SK-N-SH (cell line): Measurements from ENCODE around the gene BABAM2. TPM values are rescaled to one million over a fixed set of nuclear protein-coding genes. Genes with fewer than 3 reads are reported as not detected.

ENCODE experiments used
- CTCF ChIA-PET: fragments of 300-600, 350-600 bp; formaldehyde crosslinking; extraction: SDS; loops from one replicate; lab custom pipeline; 2021; lab: Yijun Ruan, JAX
- POLR2A ChIA-PET: fragments of 350-600 bp; sonication (Branson Sonifier 250); formaldehyde crosslinking; extraction: SDS; loops from one replicate; lab custom pipeline; 2020; ENCODE audit warnings: antibody characterized with exemption, inconsistent platforms; lab: Yijun Ruan, JAX
- DNase-seq: peaks from one replicate; pipeline ENCODE4 v3.0.0; 2012
- H2AFZ ChIP-seq: fragments of 200-600 bp; sonication (generic); 2 replicates; pipeline ENCODE4 v1.8.1; 2016; ENCODE audit warnings: antibody characterized with exemption, mild to moderate bottlenecking, low read depth
- H3F3A ChIP-seq: fragments of 200-600 bp; sonication (generic); replicated peaks from 2 replicates; pipeline ENCODE3; 2016; ENCODE audit warnings: antibody characterized with exemption, mild to moderate bottlenecking; ENCODE audit not compliant: insufficient read depth
- H3K27ac ChIP-seq, 2 experiments: fragments of 200-500 bp in 1 of 2; fragments of 200-600 bp in 1 of 2; sonication (Bioruptor generic) in 1 of 2; sonication (generic), shearing (Covaris generic) in 1 of 2; 2 replicates each; pipeline versions ENCODE4 v1.5.1 to v1.6.1; 2014 to 2016; ENCODE audit warnings: low read depth in 2 of 2, inconsistent platforms in 1 of 2, low read length in 1 of 2, mild to moderate bottlenecking in 1 of 2, mixed read lengths in 1 of 2
- H3K27me3 ChIP-seq: fragments of 200-600 bp; sonication (generic), shearing (Covaris generic); 2 replicates; pipeline ENCODE4 v1.6.1; 2016; ENCODE audit warnings: mixed run types; ENCODE audit not compliant: insufficient read depth
- H3K36me3 ChIP-seq, 2 experiments: fragments of 200-500 bp in 1 of 2; fragments of 200-600 bp in 1 of 2; sonication (Bioruptor generic) in 1 of 2; sonication (generic) in 1 of 2; replicated peaks in 1 of 2; 2 replicates each; pipeline versions ENCODE3 to v1.5.1; 2014 to 2016; ENCODE audit warnings: low read length in 1 of 2, mild to moderate bottlenecking in 1 of 2; ENCODE audit not compliant: insufficient read depth in 2 of 2, control insufficient read depth in 1 of 2
- H3K4me1 ChIP-seq, 2 experiments: fragments of 200-500 bp in 1 of 2; fragments of 200-600 bp in 1 of 2; sonication (Bioruptor generic) in 1 of 2; sonication (generic), shearing (Covaris generic) in 1 of 2; 2 replicates each; pipeline versions ENCODE4 v1.5.1 to v1.6.1; 2014 to 2016; ENCODE audit warnings: low read depth in 1 of 2, low read length in 1 of 2, mixed run types in 1 of 2; ENCODE audit not compliant: insufficient read depth in 2 of 2, control insufficient read depth in 1 of 2
- H3K4me2 ChIP-seq: fragments of 200-600 bp; sonication (generic), shearing (Covaris generic); 2 replicates; pipeline ENCODE4 v1.6.1; 2017; ENCODE audit warnings: mixed run types
- H3K4me3 ChIP-seq, 2 experiments: fragments of 200-500 bp in 1 of 2; fragments of 200-600 bp in 1 of 2; sonication (Bioruptor generic) in 1 of 2; sonication (generic), shearing (Covaris generic) in 1 of 2; 2 replicates each; pipeline versions ENCODE4 v1.5.1 to v1.8.1; 2014 to 2016; ENCODE audit warnings: low read depth in 2 of 2, inconsistent platforms in 1 of 2, low read length in 1 of 2, mild to moderate bottlenecking in 1 of 2, mixed read lengths in 1 of 2, moderate library complexity in 1 of 2
- H3K79me2 ChIP-seq: fragments of 200-600 bp; sonication (generic); 2 replicates; pipeline ENCODE4 v1.8.1; 2017; ENCODE audit warnings: mild to moderate bottlenecking; ENCODE audit not compliant: insufficient read depth
- H3K9ac ChIP-seq: fragments of 200-600 bp; sonication (generic); 2 replicates; pipeline ENCODE4 v1.6.1; 2017; ENCODE audit warnings: mixed run types
- H3K9me2 ChIP-seq: fragments of 200-600 bp; sonication (generic); 2 replicates; pipeline ENCODE4 v1.6.1; 2017; ENCODE audit warnings: mixed run types
- H3K9me3 ChIP-seq: fragments of 200-600 bp; sonication (generic); 2 replicates; pipeline ENCODE4 v1.6.1; 2017; ENCODE audit warnings: mixed run types, mild to moderate bottlenecking, moderate library complexity
- H4K20me1 ChIP-seq: fragments of 200-600 bp; sonication (generic); 2 replicates; pipeline ENCODE4 v1.6.1; 2017; ENCODE audit warnings: mild to moderate bottlenecking, mixed run types; ENCODE audit not compliant: insufficient read depth
- CHD2 ChIP-seq: fragments of 150-350 bp; IDR thresholded peaks from 2 replicates; pipeline ENCODE4 v1.6.1; 2018; ENCODE audit warnings: low read length; ENCODE audit not compliant: partially characterized antibody
- CTCF ChIP-seq: fragments of 200-600 bp; sonication (generic); IDR thresholded peaks from 2 replicates; pipeline ENCODE4 v1.6.1; 2017; ENCODE audit warnings: antibody characterized with exemption, mild to moderate bottlenecking, moderate library complexity
- ELF1 ChIP-seq: IDR thresholded peaks from 2 replicates; pipeline ENCODE4 v1.4.0; 2012
- EP300 ChIP-seq, 2 experiments: IDR thresholded peaks; 2 replicates each; pipeline versions ENCODE4 v1.4.0 to v1.6.1; 2012; ENCODE audit warnings: borderline replicate concordance in 1 of 2, low read depth in 1 of 2, low read length in 1 of 2
- EZH2phosphoT487 ChIP-seq: fragments of 200-600 bp; sonication (generic); IDR thresholded peaks from 2 replicates; pipeline ENCODE4 v1.6.1; 2017; ENCODE audit warnings: low read depth, mixed run types, mild to moderate bottlenecking, antibody characterized with exemption, moderate library complexity, borderline replicate concordance
- FOXM1 ChIP-seq: IDR thresholded peaks from 2 replicates; pipeline ENCODE4 v1.4.0; 2012; ENCODE audit warnings: low read depth, mild to moderate bottlenecking
- GATA2 ChIP-seq: sonication (generic); formaldehyde crosslinking; IDR thresholded peaks from 2 replicates; pipeline ENCODE4 v1.5.0; 2020; ENCODE audit warnings: mild to moderate bottlenecking, missing genetic modification reagents
- IRF3 ChIP-seq: fragments of 150-350 bp; IDR thresholded peaks from 2 replicates; pipeline ENCODE4 v1.6.1; 2016; ENCODE audit warnings: mild to moderate bottlenecking, low read depth, low read length
- JUND ChIP-seq: IDR thresholded peaks from 2 replicates; pipeline ENCODE4 v1.4.0; 2012
- MEF2A ChIP-seq: IDR thresholded peaks from 2 replicates; pipeline ENCODE4 v1.4.0; 2012; ENCODE audit warnings: low read depth, borderline replicate concordance
- MXI1 ChIP-seq: IDR thresholded peaks from 2 replicates; pipeline ENCODE4 v1.6.1; 2012; ENCODE audit warnings: mild to moderate bottlenecking, low read depth, low read length, improper control_type of control experiment
- NFIC ChIP-seq: IDR thresholded peaks from 2 replicates; pipeline ENCODE4 v1.4.0; 2012; ENCODE audit warnings: borderline replicate concordance
- NRF1 ChIP-seq: IDR thresholded peaks from 2 replicates; pipeline ENCODE4 v1.6.1; 2012; ENCODE audit warnings: low read depth, mild to moderate bottlenecking, low read length
- RAD21 ChIP-seq: IDR thresholded peaks from 2 replicates; pipeline ENCODE4 v1.6.1; 2012; ENCODE audit warnings: mild to moderate bottlenecking, low read length
- RFX5 ChIP-seq: IDR thresholded peaks from 2 replicates; pipeline ENCODE4 v1.6.1; 2012; ENCODE audit warnings: mild to moderate bottlenecking, improper control_type of control experiment, low read length
- RXRA ChIP-seq: IDR thresholded peaks from 2 replicates; pipeline ENCODE4 v1.4.0; 2012; ENCODE audit warnings: low read depth, mild to moderate bottlenecking, borderline replicate concordance
- SIN3A ChIP-seq: IDR thresholded peaks from 2 replicates; pipeline ENCODE4 v1.6.1; 2012; ENCODE audit warnings: low read depth, mild to moderate bottlenecking, low read length, moderate library complexity, borderline replicate concordance
- SMC3 ChIP-seq: IDR thresholded peaks from 2 replicates; pipeline ENCODE4 v1.6.1; 2012; ENCODE audit warnings: low read depth, low read length, improper control_type of control experiment
- TAF1 ChIP-seq: IDR thresholded peaks from 2 replicates; pipeline ENCODE4 v1.6.1; 2012; ENCODE audit warnings: low read depth, mild to moderate bottlenecking, low read length, moderate library complexity, borderline replicate concordance
- TCF12 ChIP-seq: IDR thresholded peaks from 2 replicates; pipeline ENCODE4 v1.4.0; 2012
- USF1 ChIP-seq: IDR thresholded peaks from 2 replicates; pipeline ENCODE4 v1.4.0; 2012; ENCODE audit warnings: low read depth, borderline replicate concordance
- USF2 ChIP-seq: fragments of 150-350 bp; IDR thresholded peaks from 2 replicates; pipeline ENCODE4 v1.6.1; 2017; ENCODE audit warnings: antibody characterized with exemption, low read length, low read depth, borderline replicate concordance
- YY1 ChIP-seq: IDR thresholded peaks from 2 replicates; pipeline ENCODE4 v1.4.0; 2012; ENCODE audit warnings: low read depth, mild to moderate bottlenecking
- ZBTB33 ChIP-seq: IDR thresholded peaks from 2 replicates; pipeline ENCODE4 v1.4.0; 2012; ENCODE audit warnings: low read depth, borderline replicate concordance
- WGBS: methylation state at CpG from one replicate; pipeline ENCODE4 v1.1.6; 2017; ENCODE audit warnings: low lambda C conversion rate; 5-methylcytosine and 5-hydroxymethylcytosine counted together
- polyA plus RNA-seq, 3 experiments: library from polyadenylated mRNA; depleted of rRNA; stranded (reverse); fragments of >200 nt; gene quantifications; 2 replicates each; pipeline ENCODE4 v1.2.3, GENCODE V29; 2012

Gene BABAM2
- polyA plus RNA-seq, 1 of the 3 experiments (the other 2 are of a cell fraction) = 34.0 TPM

- TF ChIP-seq USF2 = no peak
Measured at GRCh38 chr2:27887830-27888229, 2.7 kb upstream of the BABAM2 start (continued).

- Histone ChIP-seq H3K4me3 (peak overlapping the region; percentile 78 to 100; a peak in 3 of 4 replicates), H3K9me2 (no peaks in the 10 kb centered on the region), H3F3A (peaks cover 35% of the 10 kb centered on the region), H3K36me3 (no peaks in the 10 kb centered on the region), H3K9me3 (no peaks in the 10 kb centered on the region), H3K27ac (peak overlapping the region; percentile 7 to 93; a peak in 3 of 4 replicates), H3K4me2 (peak overlapping the region; percentile 93), H3K27me3 (no peaks in the 10 kb centered on the region), H3K4me1 (peaks cover 19 to 20% of the 10 kb centered on the region in 2 experiments; a peak in 3 of 4 replicates), H3K79me2 (peaks cover 22% of the 10 kb centered on the region), H2AFZ (no peak overlapping the region), H3K9ac (peak overlapping the region; percentile 82), H4K20me1 (no peaks in the 10 kb centered on the region)
- POLR2A ChIA-PET = no interaction called here
- DNase-seq = no peak
- WGBS = 35% methylated on average over 3 of the region's 3 CpGs
- CTCF ChIA-PET = interaction anchor here (1.6 to 2.1 kb wide), 2 partner anchors 16 to 205 kb away, joined by 3 to 4 read pairs; no protein-coding TSS in a partner anchor
- no peak for TF ChIP-seq RXRA
- TF ChIP-seq GATA2 = no peak
- no peak for TF ChIP-seq MXI1
- TF ChIP-seq USF1 = no peak
- TF ChIP-seq SMC3 = no peak
- TF ChIP-seq MEF2A = no peak
- TF ChIP-seq EP300 (IDR thresholded peaks at IDR 0.05; ENCODE audit: borderline replicate concordance in 1 of 2, low read depth in 1 of 2, low read length in 1 of 2) = 0 out of 4 replicates have a peak, but pooled peaks of 1 of the 2 experiments have one; percentile 25
- TF ChIP-seq CTCF = no peak
- peak; percentile 21 for TF ChIP-seq JUND
- TF ChIP-seq RFX5 = no peak
- no peak for TF ChIP-seq FOXM1
- no peak for TF ChIP-seq TAF1
- TF ChIP-seq EZH2phosphoT487 = no peak
- no peak for TF ChIP-seq RAD21
- no peak for TF ChIP-seq YY1
- TF ChIP-seq NRF1 = no peak
- TF ChIP-seq ZBTB33 = no peak
- TF ChIP-seq ELF1 = no peak
- no peak for TF ChIP-seq IRF3
- no peak for TF ChIP-seq USF2
- TF ChIP-seq TCF12 = no peak; the same call in 1 of the 2 replicates
- TF ChIP-seq CHD2 = no peak
- peak; percentile 57; the same call in 1 of the 2 replicates for TF ChIP-seq NFIC
- TF ChIP-seq SIN3A = no peak
Measured at GRCh38 chr2:27888790-27889189, 1.7 kb upstream of the BABAM2 start.
